Uterus (tissue), 4 donors: ENCODE results near the gene CTRB2. TPM values are rescaled to one million over a fixed set of nuclear protein-coding genes. Genes with fewer than 3 reads are reported as not detected.
A peak's percentile ranks its signal among the peaks of the same experiment; 100 is the strongest.
"Not testable (repeated sequence)": the region's sequence is repeated elsewhere in the genome, so short reads cannot be mapped to it uniquely, and the experiment has no call there.

ENCODE experiments used
- DNase-seq, 2 donors: peaks; one replicate each; pipeline ENCODE4 v3.0.0-alpha.2; 2019 to 2020
- H3K27ac ChIP-seq, 2 donors: fragments of 200-600 bp; sonication (generic); 1 replicate in 1 of 2; 2 replicates in 1 of 2; pipeline ENCODE4 v1.5.1; 2016 to 2018
- H3K27me3 ChIP-seq, 2 donors: fragments of 200-600 bp; sonication (generic); one replicate each; pipeline ENCODE4 v1.5.1; 2018 to 2019; ENCODE audit warnings: control low read depth in 1 of 2
- H3K36me3 ChIP-seq, 2 donors: fragments of 200-600 bp; sonication (generic); one replicate each; pipeline ENCODE4 v1.5.1; 2019; ENCODE audit warnings: control low read depth in 1 of 2
- H3K4me1 ChIP-seq, 2 donors: fragments of 200-600 bp; sonication (generic); one replicate each; pipeline ENCODE4 v1.5.1; 2018 to 2019; ENCODE audit warnings: control low read depth in 1 of 2
- H3K4me3 ChIP-seq, 2 donors: fragments of 200-600 bp; sonication (generic); 1 replicate in 1 of 2; 2 replicates in 1 of 2; pipeline ENCODE4 v1.5.1; 2018 to 2019; ENCODE audit warnings: mild to moderate bottlenecking in 1 of 2
- H3K9me3 ChIP-seq, 2 donors: fragments of 200-600 bp; sonication (generic); one replicate each; pipeline ENCODE4 v1.5.1; 2019; ENCODE audit warnings: control low read depth in 1 of 2
- POLR2A ChIP-seq, 2 donors: fragments of 450-650 bp; IDR thresholded peaks; one replicate each; pipeline ENCODE4 v1.6.1; 2016; ENCODE audit warnings: antibody characterized with exemption in 2 of 2, mild to moderate bottlenecking in 1 of 2, moderate library complexity in 1 of 2
- intact Hi-C: fragments of 100-400 bp; cut with DNase I; formaldehyde crosslinking; loops from one replicate; pipeline ENCODE4 v1.15.1; 2023; ENCODE audit warnings: low total_unique reads
- total RNA-seq, 4 donors: library from RNA; depleted of rRNA in 3 of 4; stranded (reverse); fragments of >200 nt in 3 of 4; gene quantifications; one replicate each; pipeline versions ENCODE4 v1.1.0 to v1.2.4, GENCODE V29; 2014 to 2023
- TF ChIP-seq, protein P1 (sequence below), 4 experiments: fragments of 200-600 bp in 2 of 4; fragments of 450-650 bp in 2 of 4; sonication (generic) in 2 of 4; IDR thresholded peaks; one replicate each; pipeline ENCODE4 v1.5.1; 2016 to 2019; ENCODE audit warnings: antibody characterized with exemption in 4 of 4, mild to moderate bottlenecking in 2 of 4, moderate library complexity in 1 of 4
- donor health status: DM: yes; HTN: yes; CAD: no.

Gene CTRB2
- total RNA-seq, 4 donors from 2014 or later: not detected

DNA sequence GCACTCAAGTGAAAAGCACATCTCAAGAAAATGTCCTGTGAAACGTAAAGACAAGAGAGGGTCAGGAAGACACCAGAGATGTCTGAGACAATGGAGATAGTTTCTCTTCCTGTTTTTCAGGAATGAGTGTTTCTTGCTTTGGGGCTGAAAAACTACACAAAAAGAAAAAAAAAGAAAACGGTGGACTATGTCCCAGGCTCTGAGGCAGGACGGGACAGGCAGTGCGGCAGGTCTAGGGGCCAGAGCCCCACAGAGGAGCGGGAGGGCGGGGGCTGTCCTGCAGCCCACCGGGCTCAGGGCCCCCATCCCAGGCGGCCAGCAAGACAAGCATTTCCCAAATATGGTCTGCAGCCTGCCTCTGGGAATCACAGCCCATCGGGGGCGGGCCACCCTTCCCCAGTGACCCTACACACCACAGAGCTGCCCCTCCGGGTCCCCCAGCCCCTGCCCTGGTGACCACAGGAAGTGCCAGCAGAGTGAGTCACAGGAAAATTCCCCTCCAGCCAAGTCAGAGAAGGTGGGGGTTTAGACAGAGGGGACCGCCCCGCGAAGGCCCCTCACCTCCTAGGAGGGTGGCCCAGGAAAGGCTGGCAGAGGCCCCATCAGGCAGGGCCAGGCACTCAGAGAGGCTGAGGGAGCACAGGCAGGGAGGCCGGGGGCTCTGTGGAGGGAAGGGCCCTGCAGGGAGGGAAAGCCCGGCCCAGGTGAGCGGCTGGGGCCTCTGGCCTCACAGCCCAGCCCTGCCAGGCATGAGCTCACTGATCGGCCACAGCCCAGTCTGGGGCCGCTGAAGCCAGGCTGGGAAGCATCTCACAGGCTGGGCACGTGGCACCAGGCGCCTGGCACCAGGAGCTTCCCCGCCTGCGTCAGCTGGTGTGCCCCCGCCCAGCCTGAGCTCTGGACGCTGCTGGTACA, 38.1 kb upstream of the CTRB2 start:
- Histone ChIP-seq H3K36me3 (no peaks in the 10 kb centered on the region), H3K27ac (peak overlapping the region; percentile 97), H3K27me3 (no peaks in the 10 kb centered on the region), H3K9me3 (no peaks in the 10 kb centered on the region), H3K4me3 (peak overlapping the region in 1 of 2 donors; percentile 3), H3K4me1 (peaks cover 13 to 64% of the 10 kb centered on the region in 2 donors)
- DNase-seq: peak; percentile 80
- intact Hi-C loops: no loop called here
- peak in 1 of 2 donors; percentile 45 for TF ChIP-seq POLR2A (IDR thresholded peaks at IDR 0.05)
- TF ChIP-seq, protein P1, sequence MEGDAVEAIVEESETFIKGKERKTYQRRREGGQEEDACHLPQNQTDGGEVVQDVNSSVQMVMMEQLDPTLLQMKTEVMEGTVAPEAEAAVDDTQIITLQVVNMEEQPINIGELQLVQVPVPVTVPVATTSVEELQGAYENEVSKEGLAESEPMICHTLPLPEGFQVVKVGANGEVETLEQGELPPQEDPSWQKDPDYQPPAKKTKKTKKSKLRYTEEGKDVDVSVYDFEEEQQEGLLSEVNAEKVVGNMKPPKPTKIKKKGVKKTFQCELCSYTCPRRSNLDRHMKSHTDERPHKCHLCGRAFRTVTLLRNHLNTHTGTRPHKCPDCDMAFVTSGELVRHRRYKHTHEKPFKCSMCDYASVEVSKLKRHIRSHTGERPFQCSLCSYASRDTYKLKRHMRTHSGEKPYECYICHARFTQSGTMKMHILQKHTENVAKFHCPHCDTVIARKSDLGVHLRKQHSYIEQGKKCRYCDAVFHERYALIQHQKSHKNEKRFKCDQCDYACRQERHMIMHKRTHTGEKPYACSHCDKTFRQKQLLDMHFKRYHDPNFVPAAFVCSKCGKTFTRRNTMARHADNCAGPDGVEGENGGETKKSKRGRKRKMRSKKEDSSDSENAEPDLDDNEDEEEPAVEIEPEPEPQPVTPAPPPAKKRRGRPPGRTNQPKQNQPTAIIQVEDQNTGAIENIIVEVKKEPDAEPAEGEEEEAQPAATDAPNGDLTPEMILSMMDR (IDR thresholded peaks at IDR 0.05): no peak

DNA sequence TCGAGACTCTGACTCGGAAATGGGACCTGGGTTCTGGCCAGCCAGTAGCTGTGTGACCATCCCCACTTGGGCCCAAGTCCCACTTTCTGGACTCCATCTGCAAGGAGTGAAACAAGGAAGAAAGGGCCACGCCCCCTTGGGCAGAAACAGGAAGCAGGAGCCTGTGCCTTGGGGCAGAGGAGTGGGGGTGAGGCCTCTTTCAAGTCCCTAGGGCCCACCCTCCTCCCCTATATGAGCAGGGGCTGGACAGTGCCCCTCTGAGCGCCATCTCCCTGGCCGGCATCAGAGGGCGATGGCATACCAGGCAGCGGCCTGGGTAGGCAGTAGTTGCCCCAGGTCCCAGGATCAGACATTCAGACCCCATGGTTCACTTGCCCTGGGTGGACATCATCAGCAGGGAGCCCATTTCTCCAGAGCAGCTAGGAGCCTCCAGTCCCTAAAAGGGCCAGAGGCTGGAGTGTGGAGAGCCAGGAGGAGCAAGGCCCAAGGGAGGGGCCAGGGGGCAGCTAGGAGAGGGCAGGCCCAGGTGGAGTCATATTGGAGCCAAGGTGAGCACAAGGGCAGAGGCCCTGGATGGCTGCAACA, 37.4 kb upstream of the CTRB2 start:
- TF ChIP-seq POLR2A (IDR thresholded peaks at IDR 0.05): no peak
- TF ChIP-seq, protein P1 (IDR thresholded peaks at IDR 0.05): no peak
- no peaks in the 10 kb centered on the region for H3K9me3 ChIP-seq
- no peaks in the 10 kb centered on the region for H3K27me3 ChIP-seq
- no peaks in the 10 kb centered on the region for H3K36me3 ChIP-seq
- peak overlapping the region; percentile 97 for H3K27ac ChIP-seq
- intact Hi-C loops: no loop called here
- no peak overlapping the region for H3K4me3 ChIP-seq
- H3K4me1 ChIP-seq: peaks cover 9 to 60% of the 10 kb centered on the region in 2 donors
- peak; percentile 66 to 75 for DNase-seq

DNA sequence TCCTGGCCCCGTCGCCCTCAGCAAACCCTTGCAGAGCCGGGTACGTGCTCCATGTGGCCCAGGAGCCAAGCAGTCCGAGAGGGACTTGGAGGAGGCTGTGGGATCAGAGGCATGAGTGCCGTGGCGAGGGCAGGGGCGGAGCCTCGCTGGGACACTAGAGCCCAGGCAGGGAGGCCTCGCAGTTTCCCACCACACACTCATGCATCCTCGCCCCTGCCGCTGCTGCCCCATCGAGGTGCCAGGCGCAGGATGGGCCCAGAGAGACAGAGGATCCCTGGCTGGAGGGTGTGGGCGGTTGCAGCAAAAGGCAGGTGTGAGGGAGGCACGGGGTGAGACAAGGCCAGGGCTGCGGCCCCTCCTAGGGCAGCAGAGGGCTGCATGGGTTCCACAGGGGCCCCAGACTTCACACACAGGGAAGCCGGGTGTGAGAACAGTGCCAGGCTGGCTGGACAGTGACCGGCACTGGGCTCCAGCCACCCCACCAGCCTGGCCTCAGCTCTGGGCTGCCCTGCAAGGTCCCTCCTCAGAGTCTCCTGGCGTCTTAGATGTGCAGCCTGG, 36.8 kb upstream of the CTRB2 start:
- intact Hi-C loops: no loop called here
- Histone ChIP-seq H3K9me3 (no peaks in the 10 kb centered on the region), H3K27me3 (no peaks in the 10 kb centered on the region), H3K36me3 (no peaks in the 10 kb centered on the region), H3K27ac (peak overlapping the region; percentile 97), H3K4me1 (peaks cover 6 to 60% of the 10 kb centered on the region in 2 donors), H3K4me3 (no peak overlapping the region)
- no peak for DNase-seq
- TF ChIP-seq POLR2A (IDR thresholded peaks at IDR 0.05): no peak
- TF ChIP-seq, protein P1 (IDR thresholded peaks at IDR 0.05): no peak

DNA sequence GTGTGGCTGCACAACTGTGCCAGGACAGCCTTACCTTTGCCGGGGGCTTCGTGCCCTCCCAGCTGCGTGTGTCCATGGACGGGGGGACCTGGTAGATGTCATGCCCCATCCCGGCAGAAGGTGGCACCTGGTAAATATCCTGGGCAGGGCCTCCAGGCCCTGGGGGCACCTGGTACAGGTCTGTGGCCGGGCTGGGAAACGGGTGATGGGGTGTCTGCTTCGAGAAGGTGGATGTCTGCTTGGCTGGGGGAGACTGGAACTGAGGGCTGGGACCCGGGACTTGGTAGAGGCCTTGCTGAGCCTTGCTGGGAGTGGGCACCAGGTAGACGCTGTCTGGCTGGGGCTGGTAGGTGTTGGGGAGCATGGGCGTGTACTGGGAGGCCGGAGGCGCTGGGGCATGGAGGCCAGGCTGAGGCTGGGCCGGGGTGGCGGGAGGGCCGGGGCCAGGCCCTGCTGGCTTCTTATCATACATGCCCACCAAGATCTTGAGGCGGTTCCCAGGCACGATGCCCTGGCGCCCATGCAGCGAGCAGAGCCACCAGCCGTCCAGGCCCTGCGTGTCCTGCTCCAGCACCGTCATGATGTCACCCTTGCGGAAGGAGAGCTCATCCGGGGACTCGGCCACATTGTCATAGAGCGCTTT, 35.6 kb upstream of the CTRB2 start:
- Histone ChIP-seq H3K27ac (peak overlapping the region; percentile 97), H3K4me1 (peaks cover 7 to 63% of the 10 kb centered on the region in 2 donors)
- H3K36me3 ChIP-seq, intact Hi-C loops, DNase-seq, H3K9me3 ChIP-seq, H3K4me3 ChIP-seq, H3K27me3 ChIP-seq: not testable (repeated sequence)

DNA sequence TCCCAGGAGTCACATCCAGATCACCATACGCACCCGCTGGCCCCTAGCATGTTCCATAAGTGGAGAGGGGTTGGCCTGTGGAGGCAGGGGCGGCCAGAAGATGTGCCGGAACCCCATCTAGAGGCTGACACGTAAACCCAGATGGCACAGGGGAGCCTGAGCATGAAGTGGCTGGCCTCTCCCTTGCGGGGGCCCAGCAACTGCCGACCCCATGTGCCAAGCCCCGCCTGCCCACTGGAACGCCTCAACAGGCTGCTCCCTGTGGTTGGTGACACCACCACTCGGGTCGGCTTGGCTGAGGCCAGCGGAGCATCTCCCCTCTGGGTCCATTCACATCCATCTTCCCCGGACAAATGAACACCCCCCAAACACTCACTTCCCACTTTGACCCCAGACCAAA, 35.0 kb upstream of the CTRB2 start:
- H3K36me3 ChIP-seq: no peaks in the 10 kb centered on the region
- no peak overlapping the region for H3K4me3 ChIP-seq
- intact Hi-C loops: no loop called here
- DNase-seq: no peak
- H3K27me3 ChIP-seq: no peaks in the 10 kb centered on the region
- peak overlapping the region in 1 of 2 donors; percentile 12 for H3K27ac ChIP-seq
- peaks cover 7 to 65% of the 10 kb centered on the region in 2 donors for H3K4me1 ChIP-seq
- TF ChIP-seq POLR2A (IDR thresholded peaks at IDR 0.05): no peak
- TF ChIP-seq, protein P1 (IDR thresholded peaks at IDR 0.05): no peak
- H3K9me3 ChIP-seq: no peaks in the 10 kb centered on the region
